Fibroblast of lung (primary cell): ENCODE data around the gene AGR3. TPM values are rescaled to one million over a fixed set of nuclear protein-coding genes. Genes with fewer than 3 reads are reported as not detected.

ENCODE experiments used
- DNase-seq, 2 donors: peaks; one replicate each; pipeline versions ENCODE4 v3.0.0 to v3.0.0-alpha.2; 2010; ENCODE audit warnings: low read depth in 2 of 2
- H2AFZ ChIP-seq: 2 replicates; pipeline ENCODE4 v1.5.1; 2012; ENCODE audit warnings: low read length, control low read depth, inconsistent platforms
- H3K27ac ChIP-seq: 2 replicates; pipeline ENCODE4 v1.5.1; 2011; ENCODE audit warnings: low read length, control low read depth; ENCODE audit not compliant: insufficient read depth
- H3K27me3 ChIP-seq: 2 replicates; pipeline ENCODE4 v1.5.1; 2011; ENCODE audit warnings: mild to moderate bottlenecking, low read length; ENCODE audit not compliant: control insufficient read depth, insufficient read depth
- H3K36me3 ChIP-seq: 2 replicates; pipeline ENCODE4 v1.5.1; 2011; ENCODE audit warnings: low read length; ENCODE audit not compliant: control insufficient read depth, insufficient read depth
- H3K4me1 ChIP-seq: 2 replicates; pipeline ENCODE4 v1.5.1; 2011; ENCODE audit warnings: low read length; ENCODE audit not compliant: control insufficient read depth, insufficient read depth; ENCODE audit errors: extremely low read depth
- H3K4me2 ChIP-seq: 2 replicates; pipeline ENCODE4 v1.5.1; 2011; ENCODE audit warnings: low read length, control low read depth; ENCODE audit not compliant: insufficient read depth; ENCODE audit errors: extremely low read depth
- H3K4me3 ChIP-seq, 4 experiments: fragments of 200-600 bp in 1 of 4; sonication (generic) in 1 of 4; replicated peaks in 1 of 4; 2 replicates each; pipeline ENCODE4 v1.5.1; 2011 to 2016; ENCODE audit warnings: low read length in 4 of 4, low read depth in 3 of 4, mild to moderate bottlenecking in 3 of 4, control low read depth in 2 of 4, inconsistent platforms in 1 of 4, mixed read lengths in 1 of 4; ENCODE audit not compliant: insufficient read depth in 1 of 4; ENCODE audit errors: control extremely low read depth in 1 of 4
- H3K79me2 ChIP-seq: 2 replicates; pipeline ENCODE4 v1.5.1; 2012; ENCODE audit warnings: mild to moderate bottlenecking, low read length, inconsistent platforms; ENCODE audit not compliant: control insufficient read depth, insufficient read depth
- H3K9ac ChIP-seq: 2 replicates; pipeline ENCODE4 v1.5.1; 2011; ENCODE audit warnings: mild to moderate bottlenecking, low read length, control low read depth; ENCODE audit not compliant: insufficient read depth
- H3K9me3 ChIP-seq: 2 replicates; pipeline ENCODE4 v1.5.1; 2012; ENCODE audit warnings: low read depth, low read length; ENCODE audit not compliant: control insufficient read depth, insufficient read depth
- H4K20me1 ChIP-seq: 2 replicates; pipeline ENCODE4 v1.5.1; 2011; ENCODE audit warnings: low read length; ENCODE audit not compliant: control insufficient read depth, insufficient read depth; ENCODE audit errors: extremely low read depth
- CTCF ChIP-seq, 2 donors: IDR thresholded peaks in 1 of 2; conservative IDR thresholded peaks in 1 of 2; 1 replicate in 1 of 2; 2 replicates in 1 of 2; pipeline ENCODE4 v1.5.1; 2011 to 2012; ENCODE audit warnings: low read length in 2 of 2, control low read depth in 1 of 2, inconsistent platforms in 1 of 2, low read depth in 1 of 2, mild to moderate bottlenecking in 1 of 2
- EZH2 ChIP-seq: IDR thresholded peaks from 2 replicates; pipeline ENCODE4 v1.5.1; 2012; ENCODE audit warnings: low read length, control low read depth, mild to moderate bottlenecking; ENCODE audit errors: missing control alignments
- polyA plus RNA-seq, 2 donors: library from polyadenylated mRNA; depleted of rRNA in 1 of 2; stranded (reverse) in 1 of 2; unstranded in 1 of 2; fragments of >200 nt; gene quantifications; 2 replicates each; pipeline ENCODE4 v1.2.1, GENCODE V29; 2011 to 2012; ENCODE audit warnings: missing spikeins in 1 of 2
- total RNA-seq: library from RNA; depleted of rRNA; stranded (reverse); fragments of >200 nt; gene quantifications from 2 replicates; pipeline ENCODE4 v1.2.1, GENCODE V29; 2014

The AGR3 gene
- total and polyA plus RNA-seq, 2 donors (not counting 1 experiment from before 2014, with no cell fraction given), result not detected

GRCh38 chr7:16905300-16906044 is 23.7 kb upstream of the AGR3 start:
- Histone ChIP-seq H3K4me3 (no peak overlapping the region), H3K9me3 (no peaks in the 10 kb centered on the region), H3K79me2 (no peaks in the 10 kb centered on the region), H3K36me3 (no peaks in the 10 kb centered on the region), H3K27ac (no peak overlapping the region), H2AFZ (no peak overlapping the region), H3K4me1 (no peaks in the 10 kb centered on the region), H4K20me1 (no peaks in the 10 kb centered on the region), H3K27me3 (no peaks in the 10 kb centered on the region), H3K9ac (no peak overlapping the region), H3K4me2 (no peak overlapping the region)
- DNase-seq, result peak; percentile 60 to 68
- no peak for TF ChIP-seq CTCF (conservative IDR thresholded peaks at IDR 0.05 in 1 of 2, IDR thresholded peaks at IDR 0.05 in 1 of 2; ENCODE audit: low read depth in 1 of 2, low read length in 2 of 2)
- no peak for TF ChIP-seq EZH2

- Histone ChIP-seq H3K9me3 (no peaks in the 10 kb centered on the region), H2AFZ (no peak overlapping the region)
Measured at GRCh38 chr7:16904076-16904475, 22.3 kb upstream of the AGR3 start.

More at GRCh38 chr7:16904076-16904475, 22.3 kb upstream of the AGR3 start:
- no peak overlapping the region for H3K4me3 ChIP-seq
- no peak overlapping the region for H3K27ac ChIP-seq
- no peaks in the 10 kb centered on the region for H3K4me1 ChIP-seq
- H4K20me1 ChIP-seq, result no peaks in the 10 kb centered on the region
- no peaks in the 10 kb centered on the region for H3K79me2 ChIP-seq
- H3K9ac ChIP-seq, result no peak overlapping the region
- no peaks in the 10 kb centered on the region for H3K27me3 ChIP-seq
- H3K4me2 ChIP-seq, result no peak overlapping the region
- peak in 1 of 2 donors; percentile 63 for DNase-seq
- no peaks in the 10 kb centered on the region for H3K36me3 ChIP-seq
- TF ChIP-seq EZH2 (no peak), CTCF (conservative IDR thresholded peaks at IDR 0.05 in 1 of 2, IDR thresholded peaks at IDR 0.05 in 1 of 2; ENCODE audit: low read depth in 1 of 2, low read length in 2 of 2) (no peak)
